HG02588 (cell line): ENCODE measurements around the gene SUZ12.
"Not testable (repeated sequence)": the region's sequence is repeated elsewhere in the genome, so short reads cannot be mapped to it uniquely, and the experiment has no call there.

Source experiments
- ATAC-seq: cut with Tn5 transposase; IDR thresholded peaks from one replicate; pipeline ENCODE4 v1.9.1; 2021; ENCODE audit warnings: mild to moderate bottlenecking, moderate library complexity; ENCODE audit not compliant: unreplicated experiment

The SUZ12 gene

GRCh38 chr17:32033812-32034211, 97.0 kb downstream of the SUZ12 start:
- not testable (repeated sequence) for ATAC-seq

- ATAC-seq = not testable (repeated sequence)
Measured at GRCh38 chr17:32040246-32040645, 103.4 kb downstream of the SUZ12 start.

- ATAC-seq = not testable (repeated sequence)
Measured at GRCh38 chr17:32041306-32041875, 104.6 kb downstream of the SUZ12 start.

- ATAC-seq = not testable (repeated sequence)
Measured at GRCh38 chr17:32042266-32042665, 105.5 kb downstream of the SUZ12 start.

GRCh38 chr17:32045611-32046010, 108.8 kb downstream of the SUZ12 start:
- not testable (repeated sequence) for ATAC-seq

GRCh38 chr17:32047663-32048062, 110.9 kb downstream of the SUZ12 start:
- ATAC-seq = not testable (repeated sequence)
